Astrocyte (in vitro differentiated cells and primary cell): ENCODE results near the gene HIPK2. TPM values are rescaled to one million over a fixed set of nuclear protein-coding genes. Genes with fewer than 3 reads are reported as not detected.

Experiments used
- DNase-seq: peaks from one replicate; pipeline ENCODE4 v3.0.0-alpha.2; 2010; ENCODE audit warnings: low read depth
- FAIRE-seq: peaks from 2 replicates; lab custom pipeline; 2011; peaks lifted over from hg19 to GRCh38; lab: Jason Lieb, UNC
- H2AFZ ChIP-seq: 2 replicates; pipeline ENCODE4 v1.6.0; 2012; ENCODE audit warnings: low read depth, low read length, inconsistent platforms
- H3K27ac ChIP-seq: 2 replicates; pipeline ENCODE4 v1.5.1; 2011; ENCODE audit warnings: low read depth, low read length, inconsistent platforms
- H3K27me3 ChIP-seq: 2 replicates; pipeline ENCODE4 v1.6.0; 2011; ENCODE audit warnings: low read length, inconsistent platforms; ENCODE audit not compliant: insufficient read depth
- H3K36me3 ChIP-seq: 2 replicates; pipeline ENCODE4 v1.5.1; 2011; ENCODE audit warnings: low read length, inconsistent platforms; ENCODE audit not compliant: insufficient read depth
- H3K4me1 ChIP-seq: 2 replicates; pipeline ENCODE4 v1.5.1; 2011; ENCODE audit warnings: low read length, inconsistent platforms; ENCODE audit not compliant: insufficient read depth
- H3K4me2 ChIP-seq: 2 replicates; pipeline ENCODE4 v1.6.0; 2012; ENCODE audit warnings: low read length, inconsistent platforms
- H3K4me3 ChIP-seq: 2 replicates; pipeline ENCODE4 v1.5.1; 2011; ENCODE audit warnings: low read depth, mild to moderate bottlenecking, low read length, inconsistent platforms; ENCODE audit not compliant: insufficient read depth
- H3K79me2 ChIP-seq: 2 replicates; pipeline ENCODE4 v1.6.0; 2012; ENCODE audit warnings: mild to moderate bottlenecking, low read length, inconsistent platforms; ENCODE audit not compliant: insufficient read depth
- H3K9ac ChIP-seq: 2 replicates; pipeline ENCODE4 v1.6.0; 2012; ENCODE audit warnings: mild to moderate bottlenecking, low read length, inconsistent platforms
- H3K9me3 ChIP-seq: 2 replicates; pipeline ENCODE4 v1.5.1; 2012; ENCODE audit warnings: low read depth, mild to moderate bottlenecking, low read length, inconsistent platforms; ENCODE audit not compliant: insufficient read depth
- H4K20me1 ChIP-seq: 2 replicates; pipeline ENCODE4 v1.6.0; 2012; ENCODE audit warnings: low read length, inconsistent platforms; ENCODE audit not compliant: insufficient read depth
- H3K27ac Mint-ChIP-seq: one replicate; pipeline ENCODE4 v1.8.0; 2021; ENCODE audit warnings: mild to moderate bottlenecking, mixed read lengths; ENCODE audit not compliant: unreplicated experiment
- H3K27me3 Mint-ChIP-seq: one replicate; pipeline ENCODE4 v1.8.0; 2021; ENCODE audit warnings: low read depth, mixed read lengths; ENCODE audit not compliant: unreplicated experiment
- H3K36me3 Mint-ChIP-seq: one replicate; pipeline ENCODE4 v1.8.0; 2021; ENCODE audit warnings: low read depth, mixed read lengths; ENCODE audit not compliant: unreplicated experiment
- H3K4me1 Mint-ChIP-seq: one replicate; pipeline ENCODE4 v1.8.0; 2021; ENCODE audit warnings: low read depth, mixed read lengths; ENCODE audit not compliant: unreplicated experiment
- H3K4me3 Mint-ChIP-seq: one replicate; pipeline ENCODE4 v1.8.0; 2021; ENCODE audit warnings: mild to moderate bottlenecking, moderate library complexity, mixed read lengths; ENCODE audit not compliant: unreplicated experiment
- H3K9me3 Mint-ChIP-seq: one replicate; pipeline ENCODE4 v1.8.0; 2021; ENCODE audit warnings: mild to moderate bottlenecking, mixed read lengths; ENCODE audit not compliant: unreplicated experiment
- EZH2 ChIP-seq: IDR thresholded peaks from 2 replicates; pipeline ENCODE4 v1.6.1; 2012; ENCODE audit warnings: mild to moderate bottlenecking, low read length, inconsistent platforms; ENCODE audit not compliant: insufficient read depth
- total RNA-seq: library from RNA; stranded (reverse); gene quantifications from 2 replicates; pipeline ENCODE4 v1.2.1, GENCODE V29; 2021
- TF ChIP-seq, protein P1 (sequence below): IDR thresholded peaks from 2 replicates; pipeline ENCODE4 v1.5.1; 2011; ENCODE audit warnings: low read depth, mild to moderate bottlenecking, inconsistent platforms, low read length, moderate library complexity; ENCODE audit not compliant: insufficient read depth

The HIPK2 gene
- total RNA-seq, 1 donor from 2014 or later: 35.8 TPM

DNA sequence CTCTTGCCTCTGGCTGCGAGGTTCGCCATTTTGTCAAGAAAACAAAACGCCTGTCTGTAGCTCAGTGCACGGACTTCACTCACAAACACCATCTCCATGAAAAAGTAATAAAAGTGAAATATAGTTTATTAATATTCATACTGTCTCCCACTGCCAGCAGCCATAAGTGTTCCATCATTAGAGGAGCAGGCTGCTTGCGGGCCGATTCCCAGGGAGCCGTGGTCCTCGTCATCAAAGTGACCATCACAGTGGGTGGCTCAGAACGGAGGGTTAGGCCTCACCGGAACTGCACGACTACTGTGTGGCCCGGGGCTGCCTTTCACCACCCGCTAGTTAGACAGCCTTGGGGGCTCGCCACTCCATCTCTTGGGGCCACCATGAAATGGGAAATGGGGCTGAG is 82.7 kb downstream of the HIPK2 start:
- Mint-ChIP-seq H3K4me3 (no peak overlapping the region), H3K9me3 (no peaks in the 10 kb centered on the region), H3K4me1 (peaks cover 12% of the 10 kb centered on the region), H3K27me3 (no peaks in the 10 kb centered on the region), H3K36me3 (peaks cover 16% of the 10 kb centered on the region), H3K27ac (no peak overlapping the region)
- TF ChIP-seq, protein P1, sequence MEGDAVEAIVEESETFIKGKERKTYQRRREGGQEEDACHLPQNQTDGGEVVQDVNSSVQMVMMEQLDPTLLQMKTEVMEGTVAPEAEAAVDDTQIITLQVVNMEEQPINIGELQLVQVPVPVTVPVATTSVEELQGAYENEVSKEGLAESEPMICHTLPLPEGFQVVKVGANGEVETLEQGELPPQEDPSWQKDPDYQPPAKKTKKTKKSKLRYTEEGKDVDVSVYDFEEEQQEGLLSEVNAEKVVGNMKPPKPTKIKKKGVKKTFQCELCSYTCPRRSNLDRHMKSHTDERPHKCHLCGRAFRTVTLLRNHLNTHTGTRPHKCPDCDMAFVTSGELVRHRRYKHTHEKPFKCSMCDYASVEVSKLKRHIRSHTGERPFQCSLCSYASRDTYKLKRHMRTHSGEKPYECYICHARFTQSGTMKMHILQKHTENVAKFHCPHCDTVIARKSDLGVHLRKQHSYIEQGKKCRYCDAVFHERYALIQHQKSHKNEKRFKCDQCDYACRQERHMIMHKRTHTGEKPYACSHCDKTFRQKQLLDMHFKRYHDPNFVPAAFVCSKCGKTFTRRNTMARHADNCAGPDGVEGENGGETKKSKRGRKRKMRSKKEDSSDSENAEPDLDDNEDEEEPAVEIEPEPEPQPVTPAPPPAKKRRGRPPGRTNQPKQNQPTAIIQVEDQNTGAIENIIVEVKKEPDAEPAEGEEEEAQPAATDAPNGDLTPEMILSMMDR: no peak
- TF ChIP-seq EZH2: no peak
- Histone ChIP-seq H3K9ac (no peak overlapping the region), H3K27ac (no peak overlapping the region), H4K20me1 (peaks cover 81% of the 10 kb centered on the region), H3K36me3 (peaks cover 2% of the 10 kb centered on the region), H3K27me3 (no peaks in the 10 kb centered on the region), H3K79me2 (peaks cover 68% of the 10 kb centered on the region), H3K4me1 (peaks cover 2% of the 10 kb centered on the region), H3K4me2 (no peak overlapping the region), H3K9me3 (no peaks in the 10 kb centered on the region), H3K4me3 (no peak overlapping the region), H2AFZ (no peak overlapping the region)
- no peak for DNase-seq
- no peak for FAIRE-seq

DNA sequence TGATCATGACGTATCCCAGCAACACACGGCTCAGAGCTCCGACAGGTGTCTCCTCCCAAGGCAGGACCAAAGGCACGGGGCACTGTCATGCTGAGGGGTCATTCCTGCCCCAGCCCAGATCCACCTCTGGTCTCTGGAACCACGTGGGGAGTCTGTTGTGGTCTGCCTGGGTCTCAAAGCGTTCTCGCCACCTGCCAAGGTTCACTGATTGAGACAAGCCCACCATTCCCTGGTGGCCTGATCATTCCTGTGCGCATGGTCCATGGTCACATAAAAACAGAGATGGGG is 83.5 kb downstream of the HIPK2 start:
- Histone ChIP-seq H3K4me3 (no peak overlapping the region), H2AFZ (no peak overlapping the region), H3K36me3 (peaks cover 2% of the 10 kb centered on the region)

More for the DNA sequence above, 83.5 kb downstream of the HIPK2 start:
- FAIRE-seq: no peak
- H3K9me3 ChIP-seq: no peaks in the 10 kb centered on the region
- DNase-seq: no peak
- peaks cover 74% of the 10 kb centered on the region for H4K20me1 ChIP-seq
- no peak overlapping the region for H3K4me3 Mint-ChIP-seq
- no peak overlapping the region for H3K9ac ChIP-seq
- H3K79me2 ChIP-seq: peaks cover 61% of the 10 kb centered on the region
- H3K27me3 Mint-ChIP-seq: no peaks in the 10 kb centered on the region
- no peaks in the 10 kb centered on the region for H3K9me3 Mint-ChIP-seq
- H3K27me3 ChIP-seq: no peaks in the 10 kb centered on the region
- H3K4me2 ChIP-seq: no peak overlapping the region
- H3K27ac Mint-ChIP-seq: no peak overlapping the region
- peaks cover 12% of the 10 kb centered on the region for H3K4me1 Mint-ChIP-seq
- TF ChIP-seq EZH2: no peak
- TF ChIP-seq, protein P1: no peak
- H3K4me1 ChIP-seq: no peaks in the 10 kb centered on the region
- H3K36me3 Mint-ChIP-seq: peaks cover 17% of the 10 kb centered on the region
- no peak overlapping the region for H3K27ac ChIP-seq
